K562 (cell line): ENCODE measurements around the gene LIMK1.

Experiments
- BHLHE40 ChIP-seq: IDR thresholded peaks from 2 replicates; pipeline ENCODE4 v1.6.1; 2011; ENCODE audit warnings: low read length, improper control_type of control experiment
- BMI1 ChIP-seq: fragments of 150-350 bp; IDR thresholded peaks from 2 replicates; pipeline ENCODE4 v1.6.1; 2014; ENCODE audit warnings: low read length
- GATA2 ChIP-seq: sonication (generic); formaldehyde crosslinking; IDR thresholded peaks from 2 replicates; pipeline ENCODE4 v1.4.0; 2020; ENCODE audit warnings: mild to moderate bottlenecking, missing genetic modification reagents
- RBM34 ChIP-seq: fragments of 200-400 bp; formaldehyde crosslinking; IDR thresholded peaks from 2 replicates; pipeline ENCODE4 v1.6.1; 2018; ENCODE audit warnings: low read length, borderline replicate concordance; ENCODE audit not compliant: insufficient read depth

- TF ChIP-seq BHLHE40 (no peak), GATA2 (CRISPR knock-in tag) (no peak), BMI1 (no peak), RBM34 (no peak)
Measured at GRCh38 chr7:74116356-74116755, 32.8 kb downstream of the LIMK1 start.
